ENCODE data around the gene RYR2. TPM values are rescaled to one million over a fixed set of nuclear protein-coding genes. Genes with fewer than 3 reads are reported as not detected.

The RYR2 gene
- total RNA-seq, 1 donor from 2014 or later, result 15.2 TPM

DNA sequence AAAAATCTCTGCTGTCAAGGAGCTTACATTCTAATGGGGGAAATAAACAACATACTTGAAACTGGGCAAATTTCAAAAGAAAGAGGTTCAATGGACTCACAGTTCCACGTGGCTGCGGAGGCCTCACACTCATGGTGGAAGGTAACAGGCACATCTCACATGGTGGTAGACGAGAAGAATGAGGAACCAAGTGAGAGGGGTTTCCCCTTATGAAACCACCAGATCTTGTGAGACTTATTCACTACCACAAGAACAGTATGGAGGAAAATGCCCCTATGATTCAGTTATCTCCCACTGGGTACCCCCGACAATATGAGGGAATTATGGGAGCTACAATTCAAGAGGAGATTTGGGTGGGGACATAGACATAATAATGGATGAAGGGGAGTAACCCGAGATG, 622.4 kb downstream of the RYR2 start:
- DNase-seq (ENCODE audit: low spot score in 2 of 2), result no peak
- intact Hi-C loops (cut with DNase I), result no loop called here
- TF ChIP-seq, protein P1, sequence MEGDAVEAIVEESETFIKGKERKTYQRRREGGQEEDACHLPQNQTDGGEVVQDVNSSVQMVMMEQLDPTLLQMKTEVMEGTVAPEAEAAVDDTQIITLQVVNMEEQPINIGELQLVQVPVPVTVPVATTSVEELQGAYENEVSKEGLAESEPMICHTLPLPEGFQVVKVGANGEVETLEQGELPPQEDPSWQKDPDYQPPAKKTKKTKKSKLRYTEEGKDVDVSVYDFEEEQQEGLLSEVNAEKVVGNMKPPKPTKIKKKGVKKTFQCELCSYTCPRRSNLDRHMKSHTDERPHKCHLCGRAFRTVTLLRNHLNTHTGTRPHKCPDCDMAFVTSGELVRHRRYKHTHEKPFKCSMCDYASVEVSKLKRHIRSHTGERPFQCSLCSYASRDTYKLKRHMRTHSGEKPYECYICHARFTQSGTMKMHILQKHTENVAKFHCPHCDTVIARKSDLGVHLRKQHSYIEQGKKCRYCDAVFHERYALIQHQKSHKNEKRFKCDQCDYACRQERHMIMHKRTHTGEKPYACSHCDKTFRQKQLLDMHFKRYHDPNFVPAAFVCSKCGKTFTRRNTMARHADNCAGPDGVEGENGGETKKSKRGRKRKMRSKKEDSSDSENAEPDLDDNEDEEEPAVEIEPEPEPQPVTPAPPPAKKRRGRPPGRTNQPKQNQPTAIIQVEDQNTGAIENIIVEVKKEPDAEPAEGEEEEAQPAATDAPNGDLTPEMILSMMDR (IDR thresholded peaks at IDR 0.05), result no peak
- Histone ChIP-seq H3K9me3 (no peaks in the 10 kb centered on the region), H3K27me3 (no peaks in the 10 kb centered on the region), H3K4me3 (no peak overlapping the region), H3K36me3 (peaks cover 0 to 9% of the 10 kb centered on the region in 2 donors), H3K4me1 (no peaks in the 10 kb centered on the region), H3K27ac (no peak overlapping the region)

DNA sequence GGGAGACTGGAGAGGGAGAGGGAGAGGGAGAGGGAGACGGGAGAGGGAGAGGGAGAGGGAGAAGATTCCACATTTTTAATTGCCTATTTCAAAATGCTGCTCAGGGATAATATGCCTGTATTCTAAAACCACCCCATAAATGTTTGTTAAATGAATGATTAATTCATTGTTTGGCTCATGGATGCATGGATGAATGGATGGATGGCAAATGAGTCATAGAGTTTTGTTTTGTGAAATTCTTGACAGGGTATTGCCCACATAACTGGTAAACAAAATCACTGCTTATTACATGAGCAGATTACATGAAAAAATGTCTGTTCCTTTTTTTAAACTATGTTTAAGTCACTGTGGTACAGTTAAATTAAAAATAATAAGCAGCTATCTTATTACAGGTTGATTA, 628.3 kb downstream of the RYR2 start:
- Histone ChIP-seq H3K4me1 (no peaks in the 10 kb centered on the region), H3K9me3 (no peaks in the 10 kb centered on the region), H3K27ac (no peak overlapping the region), H3K27me3 (no peaks in the 10 kb centered on the region), H3K4me3 (no peak overlapping the region), H3K36me3 (peaks cover 0 to 5% of the 10 kb centered on the region in 2 donors)
- TF ChIP-seq, protein P1 (IDR thresholded peaks at IDR 0.05), result no peak
- no peak for DNase-seq (ENCODE audit: low spot score in 2 of 2)
- intact Hi-C loops (cut with DNase I), result no loop called here

DNA sequence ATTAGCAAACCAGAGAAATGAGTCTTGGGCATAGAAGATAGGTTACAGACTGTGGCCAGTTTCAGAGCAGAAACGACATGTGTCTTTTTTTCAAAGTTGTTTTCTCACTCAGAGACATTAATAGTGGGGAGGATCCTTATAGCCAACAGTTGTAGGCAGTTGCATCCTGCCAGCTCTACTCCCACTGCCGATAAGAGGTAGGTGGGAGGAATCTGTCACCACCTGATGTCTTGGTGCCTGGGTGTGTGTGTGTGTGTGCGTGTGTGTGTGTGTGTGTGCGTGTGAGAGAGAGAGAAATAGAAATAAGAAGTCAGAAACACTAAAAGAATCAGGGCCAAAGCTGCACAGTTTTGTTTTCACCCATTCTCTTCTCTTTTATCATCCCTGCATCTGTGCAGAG, 629.3 kb downstream of the RYR2 start:
- intact Hi-C loops (cut with DNase I), result no loop called here

DNA sequence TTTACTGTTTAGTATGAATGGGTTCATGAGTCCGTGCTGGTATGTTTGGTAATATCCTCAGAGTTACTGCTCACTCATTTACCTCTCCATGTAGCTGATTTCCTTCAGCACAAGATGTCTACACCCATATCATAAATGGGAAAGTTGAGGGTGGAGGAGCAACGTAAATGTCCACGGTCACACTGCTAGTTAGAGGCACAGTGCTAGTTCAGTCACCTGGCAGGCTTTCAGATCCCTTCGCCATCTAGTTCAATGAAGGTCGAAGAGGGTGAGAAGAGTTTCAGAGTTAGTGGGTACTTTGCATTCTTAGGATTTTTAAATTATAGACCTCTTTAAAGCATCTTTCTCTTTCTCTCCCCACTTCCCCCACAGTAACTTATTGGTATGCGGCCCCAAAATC, 630.0 kb downstream of the RYR2 start:
- intact Hi-C loops (cut with DNase I), result no loop called here
- DNase-seq (ENCODE audit: low spot score in 2 of 2), result no peak

More for the DNA sequence above, 629.3 kb downstream of the RYR2 start:
- TF ChIP-seq, protein P1 (IDR thresholded peaks at IDR 0.05), result no peak
- Histone ChIP-seq H3K27ac (no peak overlapping the region), H3K4me3 (no peak overlapping the region), H3K9me3 (no peaks in the 10 kb centered on the region), H3K4me1 (no peaks in the 10 kb centered on the region), H3K27me3 (no peaks in the 10 kb centered on the region), H3K36me3 (peaks cover 0 to 4% of the 10 kb centered on the region in 2 donors)
- DNase-seq (ENCODE audit: low spot score in 2 of 2), result no peak

DNA sequence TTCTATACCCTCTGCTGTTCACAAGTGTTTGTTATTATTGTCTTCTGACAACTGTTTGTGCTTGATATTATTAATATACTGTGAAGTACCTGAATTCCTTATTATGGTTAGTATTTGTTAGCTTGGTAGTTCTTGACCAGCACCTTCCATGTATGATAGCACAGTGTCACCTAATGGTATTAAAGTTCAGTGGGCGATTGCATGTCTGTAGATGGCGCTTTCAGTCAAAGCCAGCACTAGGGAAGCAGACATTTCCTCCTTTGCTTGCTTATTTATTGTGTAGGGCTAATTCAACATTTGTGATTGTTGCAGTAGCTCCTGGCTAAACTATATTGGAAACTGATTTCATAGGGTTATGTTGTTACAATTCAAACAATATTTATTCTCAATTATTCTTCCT, 630.8 kb downstream of the RYR2 start:
- no peak for DNase-seq (ENCODE audit: low spot score in 2 of 2)
- intact Hi-C loops (cut with DNase I), result no loop called here
- Histone ChIP-seq H3K27me3 (no peaks in the 10 kb centered on the region), H3K9me3 (no peaks in the 10 kb centered on the region), H3K4me1 (no peaks in the 10 kb centered on the region), H3K27ac (no peak overlapping the region), H3K4me3 (no peak overlapping the region), H3K36me3 (peaks cover 0 to 3% of the 10 kb centered on the region in 2 donors)
- TF ChIP-seq, protein P1 (IDR thresholded peaks at IDR 0.05), result no peak

More for the DNA sequence above, 630.0 kb downstream of the RYR2 start:
- H3K27me3 ChIP-seq, result no peaks in the 10 kb centered on the region
- H3K4me3 ChIP-seq, result no peak overlapping the region
- H3K9me3 ChIP-seq, result no peaks in the 10 kb centered on the region
- H3K4me1 ChIP-seq, result no peaks in the 10 kb centered on the region
- peaks cover 0 to 3% of the 10 kb centered on the region in 2 donors for H3K36me3 ChIP-seq
- no peak overlapping the region for H3K27ac ChIP-seq
- TF ChIP-seq, protein P1 (IDR thresholded peaks at IDR 0.05), result no peak

DNA sequence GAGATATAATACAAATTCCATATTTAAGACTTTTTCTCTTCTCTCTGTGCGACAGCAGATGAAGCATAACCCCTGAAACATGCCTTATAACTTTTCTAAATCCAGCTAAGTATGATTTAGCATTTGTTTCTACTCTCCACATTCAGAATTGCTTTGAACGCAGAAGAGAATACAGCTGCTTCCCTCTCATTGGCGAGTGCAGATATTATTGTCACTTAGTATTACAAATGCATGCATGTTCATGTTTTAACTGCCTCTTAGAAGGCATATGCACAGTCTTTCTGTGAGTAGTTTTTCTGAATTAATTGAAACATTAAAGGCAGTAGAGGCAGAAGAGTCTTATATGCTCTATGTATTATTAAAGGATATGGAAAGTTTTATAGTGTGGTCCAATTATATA, 631.6 kb downstream of the RYR2 start:
- Histone ChIP-seq H3K27me3 (no peaks in the 10 kb centered on the region), H3K9me3 (no peaks in the 10 kb centered on the region), H3K4me3 (no peak overlapping the region), H3K36me3 (no peaks in the 10 kb centered on the region), H3K27ac (no peak overlapping the region), H3K4me1 (no peaks in the 10 kb centered on the region)
- intact Hi-C loops (cut with DNase I), result no loop called here
- no peak for DNase-seq (ENCODE audit: low spot score in 2 of 2)
- TF ChIP-seq, protein P1 (IDR thresholded peaks at IDR 0.05), result no peak
